SK-N-SH treated with all-trans-retinoic acid at 6 μM for 48 hours (cell line): ENCODE data around the gene CRTAP.

Experiments used
- ATAC-seq: fragments of 200-7000 bp; cut with Tn5 transposase; 3 replicates; pipeline ENCODE4 v1.9.1; 2020; ENCODE audit warnings: mild to moderate bottlenecking, moderate library complexity
- ARNTL ChIP-seq: fragments of 450-650 bp; formaldehyde crosslinking; IDR thresholded peaks from 2 replicates; pipeline ENCODE4 v1.5.0; 2020; ENCODE audit warnings: low read depth, mild to moderate bottlenecking, moderate library complexity, borderline replicate concordance
- BACH2 ChIP-seq: fragments of 250-450 bp; sonication (Bioruptor Pico); IDR thresholded peaks from 2 replicates; pipeline ENCODE4 v1.9.0; 2021; ENCODE audit warnings: mild to moderate bottlenecking, borderline replicate concordance
- CSDC2 ChIP-seq: fragments of 250-450 bp; sonication (Bioruptor Pico); IDR thresholded peaks from 2 replicates; pipeline ENCODE4 v1.5.0; 2020; ENCODE audit warnings: mild to moderate bottlenecking, moderate library complexity
- CSRNP3 ChIP-seq: fragments of 250-450 bp; sonication (Bioruptor Pico); IDR thresholded peaks from 2 replicates; pipeline ENCODE4 v1.5.1; 2021; ENCODE audit warnings: mild to moderate bottlenecking, moderate library complexity
- ESRRG ChIP-seq: fragments of 250-450 bp; sonication (Bioruptor Pico); IDR thresholded peaks from 2 replicates; pipeline ENCODE4 v1.6.1; 2021; ENCODE audit warnings: mild to moderate bottlenecking
- GLIS3 ChIP-seq: fragments of 250-450 bp; sonication (Bioruptor Pico); IDR thresholded peaks from 2 replicates; pipeline ENCODE4 v1.5.0; 2020; ENCODE audit warnings: mild to moderate bottlenecking, moderate library complexity
- ISL1 ChIP-seq: fragments of 250-450 bp; sonication (Bioruptor Pico); IDR thresholded peaks from 2 replicates; pipeline ENCODE4 v2.1.2; 2022; ENCODE audit warnings: mild to moderate bottlenecking, moderate library complexity
- OSR1 ChIP-seq: fragments of 250-450 bp; sonication (Bioruptor Pico); IDR thresholded peaks from 2 replicates; pipeline ENCODE4 v1.8.0; 2022; ENCODE audit warnings: moderate library complexity, mild to moderate bottlenecking, inconsistent platforms
- POU6F1 ChIP-seq: fragments of 250-450 bp; sonication (Bioruptor Pico); IDR thresholded peaks from 2 replicates; pipeline ENCODE4 v1.8.0; 2021; ENCODE audit warnings: low read depth, mild to moderate bottlenecking, moderate library complexity, borderline replicate concordance
- PPARA ChIP-seq: fragments of 250-450 bp; sonication (Bioruptor Pico); IDR thresholded peaks from 2 replicates; pipeline ENCODE4 v1.5.0; 2020; ENCODE audit warnings: mild to moderate bottlenecking, borderline replicate concordance
- RARB ChIP-seq: fragments of 250-450 bp; sonication (Bioruptor Pico); IDR thresholded peaks from 2 replicates; pipeline ENCODE4 v1.8.0; 2021; ENCODE audit warnings: mild to moderate bottlenecking, moderate library complexity
- SNAI2 ChIP-seq: fragments of 250-450 bp; sonication (Bioruptor Pico); IDR thresholded peaks from 2 replicates; pipeline ENCODE4 v1.5.0; 2020; ENCODE audit warnings: mild to moderate bottlenecking, moderate library complexity
- TCF4 ChIP-seq: fragments of 250-450 bp; sonication (Bioruptor Pico); IDR thresholded peaks from 2 replicates; pipeline ENCODE4 v1.8.0; 2021; ENCODE audit warnings: mild to moderate bottlenecking, moderate library complexity, borderline replicate concordance
- TOX ChIP-seq: fragments of 250-450 bp; sonication (Bioruptor Pico); IDR thresholded peaks from 2 replicates; pipeline ENCODE4 v1.8.0; 2021; ENCODE audit warnings: mild to moderate bottlenecking, moderate library complexity, borderline replicate concordance
- TSHZ2 ChIP-seq: fragments of 250-450 bp; sonication (Bioruptor Pico); IDR thresholded peaks from 2 replicates; pipeline ENCODE4 v1.5.0; 2020; ENCODE audit warnings: mild to moderate bottlenecking, moderate library complexity
- ZC3H10 ChIP-seq: fragments of 250-450 bp; sonication (Bioruptor Pico); IDR thresholded peaks from 2 replicates; pipeline ENCODE4 v1.5.1; 2021; ENCODE audit warnings: mild to moderate bottlenecking, moderate library complexity
- ZFP3 ChIP-seq: fragments of 250-450 bp; sonication (Bioruptor Pico); IDR thresholded peaks from 2 replicates; pipeline ENCODE4 v1.5.0; 2020; ENCODE audit warnings: mild to moderate bottlenecking, moderate library complexity
- ZFP30 ChIP-seq: fragments of 450-650 bp; formaldehyde crosslinking; IDR thresholded peaks from 2 replicates; pipeline ENCODE4 v1.5.0; 2022; ENCODE audit warnings: mild to moderate bottlenecking, moderate library complexity
- ZNF565 ChIP-seq: fragments of 450-650 bp; formaldehyde crosslinking; conservative IDR thresholded peaks from 2 replicates; pipeline ENCODE4 v1.5.0; 2020; ENCODE audit warnings: low read depth, mild to moderate bottlenecking, moderate library complexity
- ZNF70 ChIP-seq: fragments of 450-650 bp; formaldehyde crosslinking; IDR thresholded peaks from 2 replicates; pipeline ENCODE4 v1.5.0; 2020; ENCODE audit warnings: mild to moderate bottlenecking, moderate library complexity
- ZNF8 ChIP-seq: fragments of 450-650 bp; formaldehyde crosslinking; IDR thresholded peaks from 2 replicates; pipeline ENCODE4 v1.5.0; 2020; ENCODE audit warnings: mild to moderate bottlenecking, moderate library complexity
- TF ChIP-seq, protein P1 (sequence below): fragments of 250-450 bp; sonication (Bioruptor Pico); IDR thresholded peaks from 2 replicates; pipeline ENCODE4 v1.5.1; 2020; ENCODE audit warnings: low read depth, mild to moderate bottlenecking, moderate library complexity
- TF ChIP-seq, protein P2 (sequence below): fragments of 250-450 bp; sonication (Bioruptor Pico); IDR thresholded peaks from 2 replicates; pipeline ENCODE4 v1.8.0; 2020; ENCODE audit warnings: mild to moderate bottlenecking, moderate library complexity, borderline replicate concordance

CRTAP gene

GRCh38 chr3:33076952-33077351 is 36.9 kb upstream of the CRTAP start:
- TF ChIP-seq ZC3H10 (CRISPR knock-in tag) (no peak), SNAI2 (CRISPR knock-in tag) (no peak), ISL1 (CRISPR knock-in tag) (no peak), POU6F1 (CRISPR knock-in tag) (no peak), ZNF565 (no peak), ARNTL (CRISPR knock-in tag) (no peak), PPARA (no peak), RARB (CRISPR knock-in tag) (no peak), TSHZ2 (CRISPR knock-in tag) (no peak), ZFP30 (CRISPR knock-in tag) (no peak), ZFP3 (CRISPR knock-in tag) (no peak), ESRRG (CRISPR knock-in tag) (no peak), BACH2 (CRISPR knock-in tag) (no peak), OSR1 (no peak), TCF4 (CRISPR knock-in tag) (no peak), ZNF70 (CRISPR knock-in tag) (no peak), TOX (no peak), ZNF8 (no peak)
- TF ChIP-seq, protein P1, sequence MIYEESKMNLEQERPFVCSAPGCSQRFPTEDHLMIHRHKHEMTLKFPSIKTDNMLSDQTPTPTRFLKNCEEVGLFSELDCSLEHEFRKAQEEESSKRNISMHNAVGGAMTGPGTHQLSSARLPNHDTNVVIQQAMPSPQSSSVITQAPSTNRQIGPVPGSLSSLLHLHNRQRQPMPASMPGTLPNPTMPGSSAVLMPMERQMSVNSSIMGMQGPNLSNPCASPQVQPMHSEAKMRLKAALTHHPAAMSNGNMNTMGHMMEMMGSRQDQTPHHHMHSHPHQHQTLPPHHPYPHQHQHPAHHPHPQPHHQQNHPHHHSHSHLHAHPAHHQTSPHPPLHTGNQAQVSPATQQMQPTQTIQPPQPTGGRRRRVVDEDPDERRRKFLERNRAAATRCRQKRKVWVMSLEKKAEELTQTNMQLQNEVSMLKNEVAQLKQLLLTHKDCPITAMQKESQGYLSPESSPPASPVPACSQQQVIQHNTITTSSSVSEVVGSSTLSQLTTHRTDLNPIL (CRISPR knock-in tag), result no peak
- ATAC-seq, result no peak

GRCh38 chr3:33077976-33078375 is 35.8 kb upstream of the CRTAP start:
- no peak for ATAC-seq

More at GRCh38 chr3:33077976-33078375, 35.8 kb upstream of the CRTAP start:
- no peak for TF ChIP-seq TSHZ2 (CRISPR knock-in tag)
- TF ChIP-seq GLIS3 (CRISPR knock-in tag), result no peak
- no peak for TF ChIP-seq CSDC2 (CRISPR knock-in tag)
- no peak for TF ChIP-seq PPARA
- TF ChIP-seq, protein P1 (CRISPR knock-in tag), result no peak
- no peak for TF ChIP-seq CSRNP3 (CRISPR knock-in tag)
- TF ChIP-seq ARNTL (CRISPR knock-in tag), result no peak
- TF ChIP-seq, protein P2, sequence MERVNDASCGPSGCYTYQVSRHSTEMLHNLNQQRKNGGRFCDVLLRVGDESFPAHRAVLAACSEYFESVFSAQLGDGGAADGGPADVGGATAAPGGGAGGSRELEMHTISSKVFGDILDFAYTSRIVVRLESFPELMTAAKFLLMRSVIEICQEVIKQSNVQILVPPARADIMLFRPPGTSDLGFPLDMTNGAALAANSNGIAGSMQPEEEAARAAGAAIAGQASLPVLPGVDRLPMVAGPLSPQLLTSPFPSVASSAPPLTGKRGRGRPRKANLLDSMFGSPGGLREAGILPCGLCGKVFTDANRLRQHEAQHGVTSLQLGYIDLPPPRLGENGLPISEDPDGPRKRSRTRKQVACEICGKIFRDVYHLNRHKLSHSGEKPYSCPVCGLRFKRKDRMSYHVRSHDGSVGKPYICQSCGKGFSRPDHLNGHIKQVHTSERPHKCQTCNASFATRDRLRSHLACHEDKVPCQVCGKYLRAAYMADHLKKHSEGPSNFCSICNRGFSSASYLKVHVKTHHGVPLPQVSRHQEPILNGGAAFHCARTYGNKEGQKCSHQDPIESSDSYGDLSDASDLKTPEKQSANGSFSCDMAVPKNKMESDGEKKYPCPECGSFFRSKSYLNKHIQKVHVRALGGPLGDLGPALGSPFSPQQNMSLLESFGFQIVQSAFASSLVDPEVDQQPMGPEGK (CRISPR knock-in tag), result no peak
- no peak for TF ChIP-seq ESRRG (CRISPR knock-in tag)
- TF ChIP-seq BACH2 (CRISPR knock-in tag), result no peak
- TF ChIP-seq ZC3H10 (CRISPR knock-in tag), result no peak
- no peak for TF ChIP-seq ZNF70 (CRISPR knock-in tag)
- no peak for TF ChIP-seq ZNF565
- TF ChIP-seq POU6F1 (CRISPR knock-in tag), result no peak
- TF ChIP-seq ZFP3 (CRISPR knock-in tag), result no peak
- TF ChIP-seq TCF4 (CRISPR knock-in tag), result no peak
- no peak for TF ChIP-seq ISL1 (CRISPR knock-in tag)
- TF ChIP-seq TOX, result no peak
